Lung (tissue), 12 donors: Measurements from ENCODE around the gene TRIM34. TPM values are rescaled to one million over a fixed set of nuclear protein-coding genes. Genes with fewer than 3 reads are reported as not detected.

Source experiments
- ATAC-seq: fragments of 200-7000 bp; cut with Tn5 transposase; one replicate; pipeline ENCODE4 v1.9.1; 2020; ENCODE audit warnings: moderate number of reproducible peaks; ENCODE audit not compliant: insufficient read depth, low FRiP score
- DNase-seq, 3 donors: peaks; one replicate each; pipeline ENCODE4 v3.0.0-alpha.2; 2013 to 2017
- H3K27ac ChIP-seq, 2 donors: one replicate each; pipeline ENCODE4 v1.5.1; 2013; ENCODE audit warnings: mild to moderate bottlenecking in 2 of 2, moderate library complexity in 2 of 2, control low read depth in 1 of 2, inconsistent platforms in 1 of 2, low read depth in 1 of 2, low read length in 1 of 2
- H3K27me3 ChIP-seq, 3 donors: one replicate each; pipeline ENCODE4 v1.5.1; 2013; ENCODE audit warnings: low read length in 2 of 3; ENCODE audit not compliant: control insufficient read depth in 3 of 3, insufficient read depth in 3 of 3
- H3K36me3 ChIP-seq, 4 donors: one replicate each; pipeline ENCODE4 v1.5.1; 2013; ENCODE audit warnings: low read length in 4 of 4, mild to moderate bottlenecking in 1 of 4, moderate library complexity in 1 of 4; ENCODE audit not compliant: control insufficient read depth in 4 of 4, insufficient read depth in 4 of 4
- H3K4me1 ChIP-seq, 5 donors: one replicate each; pipeline ENCODE4 v1.5.1; 2013; ENCODE audit warnings: low read length in 5 of 5, mild to moderate bottlenecking in 2 of 5, moderate library complexity in 1 of 5; ENCODE audit not compliant: control insufficient read depth in 5 of 5, insufficient read depth in 5 of 5
- H3K4me3 ChIP-seq: one replicate; pipeline ENCODE4 v1.5.1; 2013; ENCODE audit warnings: mild to moderate bottlenecking, control low read depth, moderate library complexity
- H3K9ac ChIP-seq, 2 donors: one replicate each; pipeline ENCODE4 v1.5.1; 2013; ENCODE audit warnings: low read length in 2 of 2, control low read depth in 1 of 2; ENCODE audit not compliant: insufficient read depth in 1 of 2
- H3K9me3 ChIP-seq, 4 donors: one replicate each; pipeline ENCODE4 v1.5.1; 2013; ENCODE audit warnings: low read length in 3 of 4, mild to moderate bottlenecking in 1 of 4, moderate library complexity in 1 of 4; ENCODE audit not compliant: control insufficient read depth in 4 of 4, insufficient read depth in 3 of 4
- CTCF ChIP-seq: IDR thresholded peaks from 2 replicates; pipeline ENCODE4 v1.5.1; 2012; ENCODE audit warnings: mild to moderate bottlenecking; ENCODE audit errors: control extremely low read depth, extremely low read depth
- WGBS, 2 donors: extraction: QIAGEN DNeasy Blood & Tissue Kit; methylation state at CpG; one replicate each; pipeline ENCODE4 v1.1.7; 2013; 5-methylcytosine and 5-hydroxymethylcytosine counted together
- polyA plus RNA-seq, 2 donors: library from polyadenylated mRNA; stranded (reverse); fragments of 200-250 nt; gene quantifications; one replicate each; pipeline ENCODE4 v1.2.1, GENCODE V29; 2013
- total RNA-seq, 2 donors: library from RNA; depleted of rRNA in 1 of 2; stranded (reverse); fragments of >200 nt in 1 of 2; gene quantifications; one replicate each; pipeline ENCODE4 v1.2.1, GENCODE V29; 2014 to 2021
- donor health status: control.
- donor health status: control.
- donor health status: Bipolar disorder and iron deficiency.
- donor health status: healthy.
- donor health status: DM: yes; HTN: yes; CAD: no.

Gene TRIM34
- total and polyA plus RNA-seq, 4 donors, result 4.1 to 10.9 (median 8.2) TPM

DNA sequence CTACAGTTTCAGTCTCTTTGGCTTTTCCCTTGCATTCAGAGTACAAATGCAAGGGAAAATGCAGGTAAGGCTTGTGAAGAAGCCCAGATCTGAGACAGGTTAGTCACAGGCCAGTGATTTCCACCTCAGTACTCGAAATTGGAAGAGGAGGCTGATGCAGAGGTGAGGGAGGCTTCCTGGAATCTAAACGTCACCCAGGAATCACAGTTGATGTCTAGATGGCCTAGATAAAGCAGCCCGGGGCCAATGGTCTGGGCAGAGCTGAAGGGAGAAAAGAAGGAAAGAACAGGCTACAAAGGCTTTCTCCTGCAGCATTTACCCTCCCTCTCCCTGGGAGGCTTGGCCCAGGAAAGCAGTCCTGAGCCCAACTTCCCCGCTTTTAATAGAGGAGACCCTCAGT lies 19.9 kb upstream of the TRIM34 start:
- H3K27ac ChIP-seq, result no peak overlapping the region
- DNase-seq, result no peak
- no peak overlapping the region for H3K4me3 ChIP-seq
- H3K9ac ChIP-seq, result no peak overlapping the region
- TF ChIP-seq CTCF, result no peak
- 72 to 83% methylated on average over 4 of the region's 4 CpGs for WGBS, 2 donors
- no peaks in the 10 kb centered on the region for H3K9me3 ChIP-seq
- no peaks in the 10 kb centered on the region for H3K36me3 ChIP-seq
- no peak for ATAC-seq
- H3K27me3 ChIP-seq, result no peaks in the 10 kb centered on the region
- peaks cover 0 to 3% (median 0%) of the 10 kb centered on the region in 5 donors for H3K4me1 ChIP-seq

DNA sequence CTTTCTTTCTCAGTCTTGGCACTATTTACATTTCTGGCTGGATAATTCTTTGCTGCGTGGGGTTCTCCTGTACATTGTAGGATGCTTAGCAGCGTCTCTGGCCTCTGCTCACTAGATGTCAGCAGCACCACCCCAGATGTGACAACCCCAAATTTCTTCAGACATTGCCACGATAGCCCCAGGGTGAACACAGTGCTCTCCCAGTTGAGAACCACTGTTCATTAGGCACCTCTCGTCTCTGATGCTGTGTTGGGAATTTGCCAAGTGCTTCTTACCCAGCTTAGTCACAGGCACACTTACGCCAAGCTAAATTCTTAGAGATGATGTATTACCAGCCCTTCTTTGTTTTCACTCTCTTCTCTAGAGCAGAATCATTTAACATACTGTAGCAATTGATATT lies 19.0 kb upstream of the TRIM34 start:
- no peak for TF ChIP-seq CTCF
- Histone ChIP-seq H3K27me3 (no peaks in the 10 kb centered on the region), H3K9me3 (no peaks in the 10 kb centered on the region), H3K36me3 (no peaks in the 10 kb centered on the region), H3K4me1 (no peaks in the 10 kb centered on the region), H3K9ac (no peak overlapping the region), H3K4me3 (no peak overlapping the region), H3K27ac (no peak overlapping the region)
- DNase-seq (no peak), ATAC-seq (no peak)
- WGBS, 2 donors, result 80 to 93% methylated on average over 5 of the region's 5 CpGs

- Histone ChIP-seq H3K9me3 (no peaks in the 10 kb centered on the region), H3K36me3 (no peaks in the 10 kb centered on the region), H3K9ac (no peak overlapping the region), H3K27ac (no peak overlapping the region), H3K4me1 (no peaks in the 10 kb centered on the region), H3K4me3 (no peak overlapping the region), H3K27me3 (no peaks in the 10 kb centered on the region)
- 91 to 94% methylated on average over 6 of the region's 6 CpGs for WGBS, 2 donors
- ATAC-seq (no peak), DNase-seq (no peak)
- no peak for TF ChIP-seq CTCF
These were observed 16.0 kb upstream of the TRIM34 start for GRCh38 chr11:5608808-5609207.

DNA sequence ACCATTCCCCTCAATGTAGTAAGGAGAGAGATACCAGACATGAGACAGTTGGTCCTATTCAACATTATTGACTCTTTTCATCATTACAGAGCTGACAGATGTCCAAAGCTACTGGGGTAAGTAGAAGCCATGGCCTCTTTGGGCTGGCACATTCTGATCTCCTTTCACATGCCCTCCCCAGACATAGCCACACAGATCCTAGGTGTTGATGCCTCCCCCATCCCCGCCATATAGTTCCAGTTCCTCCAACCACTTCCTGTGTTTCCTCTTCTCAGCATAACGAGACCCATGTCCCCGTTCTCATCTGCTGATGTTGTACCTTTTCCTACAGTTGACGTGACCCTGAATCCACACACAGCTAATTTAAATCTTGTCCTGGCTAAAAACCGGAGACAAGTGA lies 14.4 kb upstream of the TRIM34 start:
- no peak overlapping the region for H3K27ac ChIP-seq
- H3K4me3 ChIP-seq, result no peak overlapping the region
- TF ChIP-seq CTCF, result no peak
- ATAC-seq (no peak), DNase-seq (no peak)
- H3K27me3 ChIP-seq, result no peaks in the 10 kb centered on the region
- H3K36me3 ChIP-seq, result no peaks in the 10 kb centered on the region
- no peaks in the 10 kb centered on the region for H3K9me3 ChIP-seq
- H3K4me1 ChIP-seq, result no peaks in the 10 kb centered on the region
- H3K9ac ChIP-seq, result no peak overlapping the region
- 56 to 65% methylated on average over 5 of the region's 5 CpGs for WGBS, 2 donors
